ENCODE results near the gene NANOS3. TPM values are rescaled to one million over a fixed set of nuclear protein-coding genes. Genes with fewer than 3 reads are reported as not detected.

The NANOS3 gene
- total and polyA plus RNA-seq, 9 of the 15 experiments (the other 6 are each of a cell fraction or from before 2014, with no cell fraction given) = not detected

DNA sequence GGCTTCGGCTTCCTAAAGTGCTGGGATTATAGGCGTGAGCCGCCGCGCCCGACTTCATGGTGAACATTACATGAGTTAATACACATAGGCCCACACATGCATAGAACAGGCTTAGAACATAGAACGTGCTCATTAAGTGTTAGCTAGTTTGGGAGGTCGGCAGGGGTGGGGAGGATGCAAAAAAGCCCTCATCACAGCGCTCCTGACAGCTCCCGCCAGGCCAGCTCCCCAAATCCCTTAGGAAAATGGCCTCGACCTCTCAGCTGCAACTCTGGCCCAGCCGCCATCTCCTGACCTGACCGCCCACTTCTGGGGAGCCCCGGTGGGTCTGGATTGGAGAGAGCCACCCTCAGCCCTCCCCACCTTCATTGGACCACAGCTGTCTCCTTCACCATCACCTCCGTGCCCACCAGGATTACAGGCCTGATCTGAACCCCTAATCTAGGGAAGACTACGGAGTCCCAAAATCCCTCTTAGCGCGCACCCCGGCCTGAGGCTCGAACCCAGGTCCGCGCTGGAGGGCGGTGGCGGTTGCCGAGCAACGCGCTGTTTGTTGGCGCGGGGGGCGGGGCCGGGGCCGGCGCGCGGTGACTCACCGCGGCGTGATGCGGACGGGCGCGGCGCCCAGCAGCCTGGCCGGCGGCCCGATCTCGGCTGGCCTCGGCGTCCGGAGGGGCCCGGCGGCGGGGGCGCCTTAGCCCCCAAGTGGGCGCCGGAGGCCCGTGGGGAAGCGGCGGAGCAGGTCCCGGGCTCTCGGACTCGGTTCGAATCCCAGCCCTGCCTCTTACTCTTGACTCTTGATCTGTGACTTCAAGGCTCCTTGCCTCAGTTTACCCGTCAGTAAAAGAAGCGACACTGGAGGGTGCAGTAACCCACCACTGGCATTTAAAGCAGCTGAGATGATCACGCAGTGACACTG, 26.7 kb upstream of the NANOS3 start (continued):
- peak; percentile 55 for TF ChIP-seq ATF7 (IDR thresholded peaks at IDR 0.05)
- TF ChIP-seq RUNX1 (IDR thresholded peaks at IDR 0.05; ENCODE audit: low read depth) = no peak
- peak; percentile 5; the same call in 1 of the 2 replicates for TF ChIP-seq KDM2B (CRISPR knock-in tag; IDR thresholded peaks at IDR 0.05)
- TF ChIP-seq EP300 (IDR thresholded peaks at IDR 0.05; ENCODE audit: low read length) = no peak
- TF ChIP-seq, protein P1, sequence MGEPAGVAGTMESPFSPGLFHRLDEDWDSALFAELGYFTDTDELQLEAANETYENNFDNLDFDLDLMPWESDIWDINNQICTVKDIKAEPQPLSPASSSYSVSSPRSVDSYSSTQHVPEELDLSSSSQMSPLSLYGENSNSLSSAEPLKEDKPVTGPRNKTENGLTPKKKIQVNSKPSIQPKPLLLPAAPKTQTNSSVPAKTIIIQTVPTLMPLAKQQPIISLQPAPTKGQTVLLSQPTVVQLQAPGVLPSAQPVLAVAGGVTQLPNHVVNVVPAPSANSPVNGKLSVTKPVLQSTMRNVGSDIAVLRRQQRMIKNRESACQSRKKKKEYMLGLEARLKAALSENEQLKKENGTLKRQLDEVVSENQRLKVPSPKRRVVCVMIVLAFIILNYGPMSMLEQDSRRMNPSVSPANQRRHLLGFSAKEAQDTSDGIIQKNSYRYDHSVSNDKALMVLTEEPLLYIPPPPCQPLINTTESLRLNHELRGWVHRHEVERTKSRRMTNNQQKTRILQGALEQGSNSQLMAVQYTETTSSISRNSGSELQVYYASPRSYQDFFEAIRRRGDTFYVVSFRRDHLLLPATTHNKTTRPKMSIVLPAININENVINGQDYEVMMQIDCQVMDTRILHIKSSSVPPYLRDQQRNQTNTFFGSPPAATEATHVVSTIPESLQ (CRISPR knock-in tag; IDR thresholded peaks at IDR 0.05) = no peak
- no peak for TF ChIP-seq ARHGAP35 (IDR thresholded peaks at IDR 0.05; ENCODE audit: partially characterized antibody)
- TF ChIP-seq KDM1A (IDR thresholded peaks at IDR 0.05) = no peak
- no peak for TF ChIP-seq ZKSCAN8 (CRISPR knock-in tag; IDR thresholded peaks at IDR 0.05)
- TF ChIP-seq, protein P2, sequence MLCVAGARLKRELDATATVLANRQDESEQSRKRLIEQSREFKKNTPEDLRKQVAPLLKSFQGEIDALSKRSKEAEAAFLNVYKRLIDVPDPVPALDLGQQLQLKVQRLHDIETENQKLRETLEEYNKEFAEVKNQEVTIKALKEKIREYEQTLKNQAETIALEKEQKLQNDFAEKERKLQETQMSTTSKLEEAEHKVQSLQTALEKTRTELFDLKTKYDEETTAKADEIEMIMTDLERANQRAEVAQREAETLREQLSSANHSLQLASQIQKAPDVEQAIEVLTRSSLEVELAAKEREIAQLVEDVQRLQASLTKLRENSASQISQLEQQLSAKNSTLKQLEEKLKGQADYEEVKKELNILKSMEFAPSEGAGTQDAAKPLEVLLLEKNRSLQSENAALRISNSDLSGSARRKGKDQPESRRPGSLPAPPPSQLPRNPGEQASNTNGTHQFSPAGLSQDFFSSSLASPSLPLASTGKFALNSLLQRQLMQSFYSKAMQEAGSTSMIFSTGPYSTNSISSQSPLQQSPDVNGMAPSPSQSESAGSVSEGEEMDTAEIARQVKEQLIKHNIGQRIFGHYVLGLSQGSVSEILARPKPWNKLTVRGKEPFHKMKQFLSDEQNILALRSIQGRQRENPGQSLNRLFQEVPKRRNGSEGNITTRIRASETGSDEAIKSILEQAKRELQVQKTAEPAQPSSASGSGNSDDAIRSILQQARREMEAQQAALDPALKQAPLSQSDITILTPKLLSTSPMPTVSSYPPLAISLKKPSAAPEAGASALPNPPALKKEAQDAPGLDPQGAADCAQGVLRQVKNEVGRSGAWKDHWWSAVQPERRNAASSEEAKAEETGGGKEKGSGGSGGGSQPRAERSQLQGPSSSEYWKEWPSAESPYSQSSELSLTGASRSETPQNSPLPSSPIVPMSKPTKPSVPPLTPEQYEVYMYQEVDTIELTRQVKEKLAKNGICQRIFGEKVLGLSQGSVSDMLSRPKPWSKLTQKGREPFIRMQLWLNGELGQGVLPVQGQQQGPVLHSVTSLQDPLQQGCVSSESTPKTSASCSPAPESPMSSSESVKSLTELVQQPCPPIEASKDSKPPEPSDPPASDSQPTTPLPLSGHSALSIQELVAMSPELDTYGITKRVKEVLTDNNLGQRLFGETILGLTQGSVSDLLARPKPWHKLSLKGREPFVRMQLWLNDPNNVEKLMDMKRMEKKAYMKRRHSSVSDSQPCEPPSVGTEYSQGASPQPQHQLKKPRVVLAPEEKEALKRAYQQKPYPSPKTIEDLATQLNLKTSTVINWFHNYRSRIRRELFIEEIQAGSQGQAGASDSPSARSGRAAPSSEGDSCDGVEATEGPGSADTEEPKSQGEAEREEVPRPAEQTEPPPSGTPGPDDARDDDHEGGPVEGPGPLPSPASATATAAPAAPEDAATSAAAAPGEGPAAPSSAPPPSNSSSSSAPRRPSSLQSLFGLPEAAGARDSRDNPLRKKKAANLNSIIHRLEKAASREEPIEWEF (CRISPR knock-in tag; IDR thresholded peaks at IDR 0.05) = no peak
- no peak for TF ChIP-seq MCM5 (IDR thresholded peaks at IDR 0.05; ENCODE audit: low read depth)
- TF ChIP-seq, protein P3, sequence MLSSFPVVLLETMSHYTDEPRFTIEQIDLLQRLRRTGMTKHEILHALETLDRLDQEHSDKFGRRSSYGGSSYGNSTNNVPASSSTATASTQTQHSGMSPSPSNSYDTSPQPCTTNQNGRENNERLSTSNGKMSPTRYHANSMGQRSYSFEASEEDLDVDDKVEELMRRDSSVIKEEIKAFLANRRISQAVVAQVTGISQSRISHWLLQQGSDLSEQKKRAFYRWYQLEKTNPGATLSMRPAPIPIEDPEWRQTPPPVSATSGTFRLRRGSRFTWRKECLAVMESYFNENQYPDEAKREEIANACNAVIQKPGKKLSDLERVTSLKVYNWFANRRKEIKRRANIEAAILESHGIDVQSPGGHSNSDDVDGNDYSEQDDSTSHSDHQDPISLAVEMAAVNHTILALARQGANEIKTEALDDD (IDR thresholded peaks at IDR 0.05) = no peak
- TF ChIP-seq HNRNPK (IDR thresholded peaks at IDR 0.05; ENCODE audit: low read depth, low read length, poor library complexity, severe bottlenecking) = no peak
- TF ChIP-seq, protein P4, sequence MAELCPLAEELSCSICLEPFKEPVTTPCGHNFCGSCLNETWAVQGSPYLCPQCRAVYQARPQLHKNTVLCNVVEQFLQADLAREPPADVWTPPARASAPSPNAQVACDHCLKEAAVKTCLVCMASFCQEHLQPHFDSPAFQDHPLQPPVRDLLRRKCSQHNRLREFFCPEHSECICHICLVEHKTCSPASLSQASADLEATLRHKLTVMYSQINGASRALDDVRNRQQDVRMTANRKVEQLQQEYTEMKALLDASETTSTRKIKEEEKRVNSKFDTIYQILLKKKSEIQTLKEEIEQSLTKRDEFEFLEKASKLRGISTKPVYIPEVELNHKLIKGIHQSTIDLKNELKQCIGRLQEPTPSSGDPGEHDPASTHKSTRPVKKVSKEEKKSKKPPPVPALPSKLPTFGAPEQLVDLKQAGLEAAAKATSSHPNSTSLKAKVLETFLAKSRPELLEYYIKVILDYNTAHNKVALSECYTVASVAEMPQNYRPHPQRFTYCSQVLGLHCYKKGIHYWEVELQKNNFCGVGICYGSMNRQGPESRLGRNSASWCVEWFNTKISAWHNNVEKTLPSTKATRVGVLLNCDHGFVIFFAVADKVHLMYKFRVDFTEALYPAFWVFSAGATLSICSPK (IDR thresholded peaks at IDR 0.05; ENCODE audit: borderline replicate concordance) = no peak
- TF ChIP-seq SRSF3 (IDR thresholded peaks at IDR 0.05; ENCODE audit: insufficient read depth, low read length) = no peak
- no peak for TF ChIP-seq NR1H2 (CRISPR knock-in tag; IDR thresholded peaks at IDR 0.05)
- no peak for TF ChIP-seq ZNF23 (CRISPR knock-in tag; IDR thresholded peaks at IDR 0.05)
- no peak; the same call in none of the 2 replicates for TF ChIP-seq RB1 (IDR thresholded peaks at IDR 0.05; ENCODE audit: low read depth)
